Uterus (tissue), 2 donors: ENCODE measurements around the gene ZMAT3.

ENCODE experiments used
- POLR2A ChIP-seq, 2 donors: fragments of 450-650 bp; IDR thresholded peaks; one replicate each; pipeline ENCODE4 v1.6.1; 2016; ENCODE audit warnings: antibody characterized with exemption in 2 of 2, mild to moderate bottlenecking in 1 of 2, moderate library complexity in 1 of 2
- TF ChIP-seq, protein P1 (sequence below), 4 experiments: fragments of 200-600 bp in 2 of 4; fragments of 450-650 bp in 2 of 4; sonication (generic) in 2 of 4; IDR thresholded peaks; one replicate each; pipeline ENCODE4 v1.5.1; 2016 to 2019; ENCODE audit warnings: antibody characterized with exemption in 4 of 4, mild to moderate bottlenecking in 2 of 4, moderate library complexity in 1 of 4

DNA sequence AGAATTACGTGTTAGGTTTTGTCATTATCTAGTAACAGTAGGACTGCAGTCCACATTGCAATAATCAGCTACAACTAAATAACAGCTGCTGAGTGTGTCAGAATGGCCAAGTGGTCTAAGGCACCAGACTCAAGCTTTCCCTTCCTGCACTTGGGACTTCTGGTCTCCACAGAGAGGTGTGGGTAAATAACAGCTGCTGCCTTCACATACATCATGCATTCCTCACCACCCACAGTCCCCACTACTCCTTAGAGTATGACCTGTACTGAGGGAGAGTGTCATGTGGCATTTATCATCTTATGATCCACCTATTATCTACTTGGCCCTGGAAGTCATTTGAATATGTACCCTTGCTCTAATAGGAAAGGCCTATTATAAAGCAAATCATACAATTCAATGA is 22.2 kb upstream of the ZMAT3 start:
- TF ChIP-seq, protein P1, sequence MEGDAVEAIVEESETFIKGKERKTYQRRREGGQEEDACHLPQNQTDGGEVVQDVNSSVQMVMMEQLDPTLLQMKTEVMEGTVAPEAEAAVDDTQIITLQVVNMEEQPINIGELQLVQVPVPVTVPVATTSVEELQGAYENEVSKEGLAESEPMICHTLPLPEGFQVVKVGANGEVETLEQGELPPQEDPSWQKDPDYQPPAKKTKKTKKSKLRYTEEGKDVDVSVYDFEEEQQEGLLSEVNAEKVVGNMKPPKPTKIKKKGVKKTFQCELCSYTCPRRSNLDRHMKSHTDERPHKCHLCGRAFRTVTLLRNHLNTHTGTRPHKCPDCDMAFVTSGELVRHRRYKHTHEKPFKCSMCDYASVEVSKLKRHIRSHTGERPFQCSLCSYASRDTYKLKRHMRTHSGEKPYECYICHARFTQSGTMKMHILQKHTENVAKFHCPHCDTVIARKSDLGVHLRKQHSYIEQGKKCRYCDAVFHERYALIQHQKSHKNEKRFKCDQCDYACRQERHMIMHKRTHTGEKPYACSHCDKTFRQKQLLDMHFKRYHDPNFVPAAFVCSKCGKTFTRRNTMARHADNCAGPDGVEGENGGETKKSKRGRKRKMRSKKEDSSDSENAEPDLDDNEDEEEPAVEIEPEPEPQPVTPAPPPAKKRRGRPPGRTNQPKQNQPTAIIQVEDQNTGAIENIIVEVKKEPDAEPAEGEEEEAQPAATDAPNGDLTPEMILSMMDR (IDR thresholded peaks at IDR 0.05): no peak
- no peak for TF ChIP-seq POLR2A (IDR thresholded peaks at IDR 0.05)
